ENCODE results near the gene RBCK1. TPM values are rescaled to one million over a fixed set of nuclear protein-coding genes. Genes with fewer than 3 reads are reported as not detected.
A peak's percentile ranks its signal among the peaks of the same experiment; 100 is the strongest.

The RBCK1 gene
- total and polyA plus RNA-seq, 9 of the 15 experiments (the other 6 are each of a cell fraction or from before 2014, with no cell fraction given), result 5.9 to 59.3 (median 26.5) TPM

- TF ChIP-seq NR0B1 (IDR thresholded peaks at IDR 0.05; ENCODE audit: partially characterized antibody) (no peak), ZNF512 (tag; IDR thresholded peaks at IDR 0.05) (no peak), SRF (CRISPR knock-in tag; IDR thresholded peaks at IDR 0.05) (no peak), KLF6 (CRISPR knock-in tag; IDR thresholded peaks at IDR 0.05; ENCODE audit: borderline replicate concordance) (peak; percentile 15; the same call in 1 of the 2 replicates), GABPB1 (CRISPR knock-in tag; IDR thresholded peaks at IDR 0.05) (no peak), ETV5 (CRISPR knock-in tag; IDR thresholded peaks at IDR 0.05; ENCODE audit: low read depth) (no peak), ZNF23 (CRISPR knock-in tag; IDR thresholded peaks at IDR 0.05) (no peak), ELF4 (CRISPR knock-in tag; IDR thresholded peaks at IDR 0.05) (no peak), ZNF584 (CRISPR knock-in tag; IDR thresholded peaks at IDR 0.05; ENCODE audit: low read depth) (no peak; the same call in none of the 2 replicates), MCM5 (IDR thresholded peaks at IDR 0.05; ENCODE audit: low read depth) (no peak), NCOR1 (IDR thresholded peaks at IDR 0.05) (peak; percentile 78), RAD21 (CRISPR knock-in tag; conservative IDR thresholded peaks at IDR 0.05 in 1 of 2, IDR thresholded peaks at IDR 0.05 in 1 of 2) (no peak), CUX1 (CRISPR knock-in tag; IDR thresholded peaks at IDR 0.05) (peak; percentile 48; the same call in 1 of the 2 replicates), JUN (IDR thresholded peaks at IDR 0.05; ENCODE audit: borderline replicate concordance, low read depth, low read length) (no peak), JUN (CRISPR knock-in tag; IDR thresholded peaks at IDR 0.05; ENCODE audit: borderline replicate concordance) (no peak), WHSC1 (IDR thresholded peaks at IDR 0.05; ENCODE audit: low read length) (no peak), NFIC (IDR thresholded peaks at IDR 0.05) (peak; percentile 90), BCL6 (CRISPR knock-in tag; IDR thresholded peaks at IDR 0.05) (no peak), GMEB1 (CRISPR knock-in tag; IDR thresholded peaks at IDR 0.05) (no peak)
Observed at GRCh38 chr20:375265-375889, 32.7 kb upstream of the RBCK1 start (continued).
